ENCODE measurements around the gene HOXD9.

Gene HOXD9

DNA sequence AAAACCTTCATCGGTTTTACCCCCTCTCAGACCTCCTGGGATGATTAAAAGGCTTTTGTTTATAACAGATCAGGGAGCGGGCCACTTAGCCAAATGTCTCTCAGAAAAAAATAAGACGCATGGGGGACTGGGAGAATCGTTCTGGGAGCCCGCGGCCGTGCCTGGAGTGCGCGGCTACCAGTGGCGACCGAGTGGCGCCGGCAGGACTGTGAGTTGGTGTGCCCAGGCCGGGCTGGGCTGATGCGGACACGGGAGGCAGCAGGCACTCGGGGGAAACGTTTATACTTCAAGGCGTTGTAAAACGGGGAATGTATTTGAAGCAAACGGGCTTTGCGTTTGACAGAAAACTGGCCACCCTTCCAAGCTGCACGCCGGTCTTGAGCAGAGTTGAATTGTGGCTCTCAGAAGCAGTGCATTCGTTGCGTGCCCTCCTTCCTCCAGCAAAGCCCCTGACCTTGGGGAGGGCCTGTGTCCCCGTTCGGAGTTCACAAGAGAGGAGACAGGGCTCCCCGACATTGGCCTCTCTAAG lies 10.6 kb upstream of the HOXD9 start:
- no peak for DNase-seq

GRCh38 chr2:176112375-176113302 lies 9.9 kb upstream of the HOXD9 start:
- DNase-seq = no peak

GRCh38 chr2:176114120-176114929 lies 8.2 kb upstream of the HOXD9 start:
- DNase-seq = no peak

- no peak for DNase-seq
Measured at GRCh38 chr2:176114930-176115625, 7.4 kb upstream of the HOXD9 start.

DNA sequence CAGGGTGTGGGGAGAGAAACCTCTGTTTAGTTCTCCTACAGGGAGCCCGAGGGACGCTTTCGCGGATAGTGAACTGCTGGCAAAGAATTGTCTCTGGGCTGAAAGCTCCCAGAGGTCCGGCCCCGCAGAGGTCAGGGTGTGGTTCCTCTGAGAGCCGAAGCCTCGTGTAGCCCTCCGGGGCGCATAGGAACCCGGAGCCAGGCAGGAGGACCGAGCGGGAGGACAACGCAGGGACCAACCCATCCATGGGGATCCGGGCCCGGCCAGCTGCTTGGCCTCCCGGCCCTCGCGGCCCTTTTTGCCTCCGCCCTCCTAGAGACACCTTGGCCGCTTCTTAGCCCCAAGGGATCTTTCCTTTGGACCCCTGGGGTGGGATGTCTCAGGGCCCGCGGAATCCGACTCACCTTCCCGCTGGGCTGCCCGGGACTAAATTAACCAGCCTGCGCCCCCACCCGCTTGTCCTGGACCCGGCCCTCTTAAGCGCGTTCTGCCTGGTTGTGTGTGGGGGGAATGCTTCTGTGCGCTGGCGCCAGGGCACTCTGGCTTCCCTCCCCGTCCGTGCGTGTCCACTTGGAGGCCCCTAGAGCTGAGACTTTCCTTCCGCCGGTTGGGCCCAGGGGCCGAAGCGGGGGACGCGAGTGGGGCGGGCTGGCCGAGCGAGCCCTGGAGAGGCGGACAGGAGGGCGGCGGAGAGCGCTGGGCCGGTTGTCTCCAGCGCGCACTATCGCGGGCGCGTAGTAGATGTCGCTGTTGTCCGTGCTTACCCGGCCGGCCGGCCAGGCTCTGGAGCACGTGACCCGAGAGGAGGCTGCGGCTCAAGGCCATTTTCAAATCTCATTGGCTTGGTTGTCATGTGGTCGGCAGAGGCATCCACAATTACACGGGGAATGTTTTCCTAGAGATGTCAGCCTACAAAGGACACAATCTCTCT lies 6.4 kb upstream of the HOXD9 start, which contains the start of gene HOXD10:
Gene HOXD10, plus strand, starts transcription at position 896 of the 931 bp plus-strand sequence. CDS start 56 bp downstream, outside the sequence.
- no peak for DNase-seq

GRCh38 chr2:176117162-176117822 lies 5.2 kb upstream of the HOXD9 start:
- no peak for DNase-seq

- no peak for DNase-seq
Measured at GRCh38 chr2:176117823-176118371, 4.6 kb upstream of the HOXD9 start.

DNA sequence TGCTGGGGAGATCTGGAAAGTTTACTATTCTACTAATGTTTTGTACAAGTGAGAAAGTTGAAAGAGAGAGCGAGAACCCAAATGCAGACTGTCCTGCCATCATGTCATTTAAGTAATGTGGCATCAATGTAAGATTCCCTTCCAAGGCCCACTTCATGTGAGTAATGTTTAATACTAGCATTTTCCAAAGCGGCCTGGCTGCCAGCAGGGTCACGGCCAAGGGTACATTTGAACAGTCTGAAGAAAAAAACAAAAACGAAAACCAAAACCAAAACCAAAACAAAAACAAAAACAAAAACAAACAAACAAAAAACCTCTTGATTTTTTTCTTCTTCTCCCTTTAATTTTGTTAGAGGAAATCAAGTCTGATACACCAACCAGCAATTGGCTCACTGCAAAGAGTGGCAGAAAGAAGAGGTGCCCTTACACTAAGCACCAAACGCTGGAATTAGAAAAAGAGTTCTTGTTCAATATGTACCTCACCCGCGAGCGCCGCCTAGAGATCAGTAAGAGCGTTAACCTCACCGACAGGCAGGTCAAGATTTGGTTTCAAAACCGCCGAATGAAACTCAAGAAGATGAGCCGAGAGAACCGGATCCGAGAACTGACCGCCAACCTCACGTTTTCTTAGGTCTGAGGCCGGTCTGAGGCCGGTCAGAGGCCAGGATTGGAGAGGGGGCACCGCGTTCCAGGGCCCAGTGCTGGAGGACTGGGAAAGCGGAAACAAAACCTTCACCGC lies 3.7 kb upstream of the HOXD9 start:
- no peak for DNase-seq

DNA sequence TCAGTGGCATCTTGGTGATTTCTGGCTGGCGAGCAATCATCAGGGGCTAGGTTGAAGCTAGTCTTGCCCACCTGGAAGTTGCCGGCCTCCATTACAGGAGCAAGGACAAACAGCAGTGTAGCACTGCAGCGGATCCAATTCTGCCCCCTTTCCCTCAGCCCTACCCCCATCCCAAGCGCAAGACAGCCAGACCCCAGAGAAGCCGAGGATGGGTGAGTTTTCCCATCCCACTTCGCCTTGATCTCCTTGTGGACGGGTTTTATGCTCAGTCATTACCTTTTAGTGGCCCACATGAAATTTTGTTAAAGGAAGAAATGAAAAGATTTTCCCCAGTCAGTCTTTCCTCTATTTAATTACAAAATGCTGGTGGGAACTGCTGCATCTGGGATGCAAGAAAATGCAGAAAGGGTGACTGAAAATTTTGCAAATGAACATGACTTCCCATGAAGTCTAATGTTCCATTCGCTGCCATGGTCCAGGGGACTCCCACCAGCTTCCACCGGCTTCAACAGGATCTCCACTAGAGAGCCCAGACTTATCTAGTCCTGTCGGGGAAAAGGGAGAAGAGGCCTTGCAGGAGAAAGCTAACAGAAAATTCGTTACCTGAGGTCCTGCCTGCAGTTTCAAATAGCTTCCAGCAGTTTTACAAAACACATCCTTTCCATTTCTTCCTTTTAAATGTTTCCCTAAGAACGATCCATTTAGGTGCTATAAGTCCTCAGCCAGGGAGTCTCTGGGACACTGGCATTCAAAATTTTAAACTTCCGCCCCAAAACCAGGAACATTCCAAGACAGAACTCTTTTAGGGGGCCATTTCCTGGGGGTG lies 1.9 kb upstream of the HOXD9 start:
- no peak for DNase-seq

GRCh38 chr2:176121190-176122051 lies 1.1 kb upstream of the HOXD9 start:
- no peak for DNase-seq

GRCh38 chr2:176122052-176122682 lies 352 bp upstream of the HOXD9 start:
- DNase-seq = no peak

DNA sequence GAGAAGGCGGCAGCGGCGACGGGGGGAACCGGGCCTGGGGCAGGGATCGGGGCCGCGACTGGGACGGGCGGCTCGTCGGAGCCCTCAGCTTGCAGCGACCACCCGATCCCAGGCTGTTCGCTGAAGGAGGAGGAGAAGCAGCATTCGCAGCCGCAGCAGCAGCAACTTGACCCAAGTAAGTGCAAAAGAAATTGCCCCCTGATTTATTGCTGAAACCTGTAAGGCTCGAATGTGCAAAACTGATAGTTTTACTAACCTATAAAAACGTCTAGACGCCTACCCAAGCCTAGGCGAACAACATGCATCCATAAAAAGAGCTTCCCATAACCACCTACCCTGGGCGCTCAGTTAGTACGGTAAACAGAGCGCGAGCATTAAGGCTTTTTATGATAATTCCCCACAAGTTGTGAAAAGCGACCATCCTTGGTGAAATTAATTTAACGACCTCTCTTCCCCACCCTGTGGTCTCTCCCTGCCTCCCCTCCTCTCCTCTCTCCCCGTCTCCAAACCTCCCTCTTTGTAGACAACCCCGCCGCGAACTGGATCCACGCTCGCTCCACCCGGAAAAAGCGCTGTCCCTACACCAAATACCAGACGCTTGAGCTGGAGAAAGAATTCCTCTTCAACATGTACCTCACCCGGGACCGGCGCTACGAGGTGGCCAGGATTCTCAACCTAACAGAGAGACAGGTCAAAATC lies 1.0 kb downstream of the HOXD9 start:
- DNase-seq = no peak

- no peak for DNase-seq
Measured at GRCh38 chr2:176124110-176124946, 1.8 kb downstream of the HOXD9 start.

DNA sequence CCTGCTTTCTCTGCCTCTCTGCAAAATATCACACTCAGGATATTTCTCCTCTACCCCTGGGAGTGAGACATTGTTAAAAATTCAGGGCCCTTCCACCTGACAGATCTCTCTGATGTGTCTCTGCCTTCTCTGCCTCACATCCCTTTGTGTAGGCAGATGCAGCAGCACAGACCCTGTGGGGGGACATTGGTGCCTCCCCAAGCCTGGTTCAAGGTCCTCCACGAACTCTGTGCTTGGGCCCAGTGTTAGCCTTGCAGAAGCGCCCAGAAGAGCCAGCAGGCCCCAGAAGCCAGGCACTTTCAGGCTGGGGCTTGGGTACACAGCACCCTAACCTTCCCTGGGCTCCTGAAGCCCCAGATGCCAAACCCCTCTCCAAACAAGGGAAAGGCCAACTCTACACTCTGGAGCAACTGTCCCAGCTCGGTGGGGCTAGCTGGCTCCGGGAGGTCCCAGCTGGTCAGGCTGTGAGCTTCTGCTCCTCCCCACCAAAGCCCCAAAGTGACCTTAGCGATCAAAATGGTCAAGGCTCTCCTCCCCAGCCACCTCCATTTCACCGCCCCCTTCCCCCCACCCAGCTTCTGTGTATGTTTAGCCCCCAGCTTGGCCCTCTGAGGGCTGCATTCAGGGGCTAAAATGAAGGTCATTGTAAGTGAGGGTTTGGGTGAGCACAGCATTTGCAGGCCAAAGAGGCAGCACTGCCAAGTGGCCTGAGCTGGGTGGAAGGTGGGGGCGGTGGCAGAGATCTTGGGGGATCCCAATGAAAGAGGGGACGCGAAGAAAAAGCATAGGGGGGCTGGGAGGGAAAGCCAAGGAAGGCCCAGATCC lies 2.6 kb downstream of the HOXD9 start:
- no peak for DNase-seq

DNA sequence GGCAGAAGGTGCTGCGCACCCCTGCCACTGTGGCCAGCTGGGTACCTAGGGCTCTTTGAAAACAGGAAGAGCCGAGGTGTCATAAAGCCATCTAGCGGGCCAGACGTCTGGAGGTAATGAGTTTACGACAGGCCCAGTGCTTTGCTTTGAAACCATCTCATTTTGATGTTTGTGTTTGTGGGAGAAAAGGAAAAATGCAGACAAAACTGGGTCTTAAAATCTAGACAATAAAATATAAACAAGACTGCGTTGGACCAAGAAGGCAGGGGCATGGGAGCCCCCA lies 3.2 kb downstream of the HOXD9 start:
- no peak for DNase-seq

All from central memory CD4-positive, alpha-beta T cell (primary cell).